B cell (primary cell): ENCODE measurements around the gene MYO18A.

Experiments
- CTCF ChIP-seq: fragments of 200-600 bp; IDR thresholded peaks from one replicate; pipeline ENCODE4 v1.8.0; 2022; ENCODE audit warnings: antibody characterized with exemption, mild to moderate bottlenecking
- EZH2 ChIP-seq: IDR thresholded peaks from 2 replicates; pipeline ENCODE4 v1.6.1; 2012; ENCODE audit warnings: borderline replicate concordance, low read depth, mild to moderate bottlenecking, moderate library complexity, low read length; ENCODE audit not compliant: insufficient read depth, poor library complexity, severe bottlenecking

DNA sequence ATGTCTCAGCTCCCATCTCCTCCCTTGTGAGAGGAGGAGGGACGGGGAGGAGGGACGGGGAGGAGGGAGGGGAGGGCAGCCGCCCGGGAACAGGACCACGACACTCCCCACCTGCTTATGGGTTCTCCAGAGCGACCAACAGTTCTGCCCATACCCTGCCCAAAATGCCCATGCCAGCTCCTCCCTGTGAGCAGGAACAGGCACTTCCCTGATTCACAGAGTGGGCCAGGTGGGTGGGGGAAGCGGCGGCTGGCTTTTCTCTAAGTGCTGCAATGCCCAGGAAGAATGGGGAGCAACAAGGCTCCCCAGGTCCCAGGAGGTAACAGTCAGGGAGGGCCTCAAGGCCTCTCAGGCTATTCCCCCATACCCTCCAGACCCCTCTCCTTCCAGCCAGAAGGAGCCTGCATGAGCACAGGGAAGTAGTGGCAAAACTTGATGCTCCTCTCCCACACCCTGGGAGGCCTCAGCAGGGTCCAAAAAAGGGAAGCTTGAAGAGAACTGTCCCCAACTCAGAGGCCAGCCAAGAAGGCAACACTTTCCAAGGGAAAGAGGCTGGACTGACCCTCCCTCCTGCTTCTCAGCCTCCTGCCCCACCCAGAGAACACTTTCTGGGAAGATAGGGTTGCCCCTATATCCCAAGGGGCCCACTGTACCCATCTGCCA, 53.8 kb downstream of the MYO18A start:
- no peak for TF ChIP-seq CTCF
- TF ChIP-seq EZH2 = no peak
